Smooth muscle cell of the pulmonary artery (primary cell): ENCODE measurements around the gene BAZ1B. TPM values are rescaled to one million over a fixed set of nuclear protein-coding genes. Genes with fewer than 3 reads are reported as not detected.

Experiments
- total RNA-seq: library from RNA; depleted of rRNA; stranded (reverse); fragments of >200 nt; gene quantifications from 2 replicates; pipeline ENCODE4 v1.2.3, GENCODE V29; 2014

BAZ1B gene
- 47.4 and 52.7 TPM in 2 replicates for total RNA-seq

GRCh38 chr7:73522105-73522872, at the start of gene BAZ1B:
TSS of gene BAZ1B (minus strand) at chr7:73522293. CDS start at chr7:73521933, 360 bp downstream.

DNA sequence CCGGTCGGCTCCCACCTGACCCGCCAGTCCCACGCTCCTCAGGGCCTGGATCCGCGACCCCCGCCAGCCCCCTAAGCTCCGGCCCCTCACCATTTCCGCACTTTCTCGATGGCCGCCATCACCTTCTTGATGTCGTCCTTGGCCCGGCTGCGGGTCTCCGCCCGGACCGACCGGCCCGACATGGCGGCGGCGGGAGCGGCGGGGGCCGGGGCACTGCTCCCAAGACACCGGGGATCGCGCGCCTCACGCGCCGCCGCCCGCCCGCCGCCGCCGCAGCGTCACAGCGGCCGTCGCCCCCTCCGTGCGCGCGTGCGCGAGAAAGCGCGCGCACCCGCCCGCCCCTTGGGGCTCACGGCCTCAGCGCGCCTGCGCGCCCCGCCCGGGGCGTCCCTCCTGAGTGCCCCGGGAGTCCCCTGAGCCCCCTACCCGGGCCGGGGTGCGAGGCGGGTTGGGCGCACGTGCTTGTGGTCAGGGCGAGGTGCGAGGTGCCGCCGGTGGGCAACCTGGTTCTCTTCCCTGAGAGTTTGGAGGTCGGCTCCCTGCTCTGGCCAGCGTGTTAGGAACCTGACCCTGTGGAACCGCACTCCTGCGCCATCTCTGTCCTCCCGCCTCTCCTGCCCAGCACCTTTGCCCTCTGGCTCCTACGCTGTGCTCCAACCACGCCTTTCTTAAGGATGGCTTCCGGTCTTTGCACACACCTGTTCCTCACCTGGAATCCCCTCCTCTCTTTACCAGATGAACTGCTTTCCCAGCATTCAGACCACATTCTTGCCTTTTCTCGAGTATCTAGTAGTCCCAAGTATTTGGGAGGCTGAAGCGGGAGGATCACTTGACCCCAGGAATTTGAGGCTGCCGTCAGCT, 35.5 kb upstream of the BAZ1B start, which contains the start of gene BCL7B:
Gene BCL7B (minus strand): TSS at position 294 of the 861 bp plus-strand sequence. CDS start 112 bp downstream, at position 182.

Other genes with a start within 250 kb of the BAZ1B start
- 8.1 and 13.0 TPM in 2 replicates for gene NSUN5, start 213.5 kb downstream of the BAZ1B start, total RNA-seq
- not detected in 2 replicates for gene TRIM50, start 194.2 kb downstream of the BAZ1B start, total RNA-seq
- gene FKBP6, start 194.1 kb downstream of the BAZ1B start, total RNA-seq: not detected in 2 replicates
- gene FZD9, start 88.5 kb downstream of the BAZ1B start, total RNA-seq: 0.65 and 1.6 TPM in 2 replicates
- gene BCL7B, start 35.4 kb upstream of the BAZ1B start, total RNA-seq: 24.0 and 24.9 TPM in 2 replicates
- 102 and 150 TPM in 2 replicates for gene TBL2, start 56.3 kb upstream of the BAZ1B start, total RNA-seq
- 0.03 and 0.39 TPM in 2 replicates for gene MLXIPL, start 102.2 kb upstream of the BAZ1B start, total RNA-seq
- gene VPS37D, start 145.5 kb upstream of the BAZ1B start, total RNA-seq: 4.1 and 5.7 TPM in 2 replicates
- gene DNAJC30, start 161.2 kb upstream of the BAZ1B start, total RNA-seq: 3.0 and 3.5 TPM in 2 replicates
- 37.6 and 43.0 TPM in 2 replicates for gene BUD23, start 161.3 kb upstream of the BAZ1B start, total RNA-seq
- gene STX1A, start 197.4 kb upstream of the BAZ1B start, total RNA-seq: 23.0 and 40.8 TPM in 2 replicates
- 6.5 and 7.5 TPM in 2 replicates for gene ABHD11, start 216.5 kb upstream of the BAZ1B start, total RNA-seq
- gene CLDN3, start 248.0 kb upstream of the BAZ1B start, total RNA-seq: not detected in 2 replicates